Pericardium fibroblast (primary cell): ENCODE results near the gene TCEAL5. TPM values are rescaled to one million over a fixed set of nuclear protein-coding genes. Genes with fewer than 3 reads are reported as not detected.

Experiments used
- total RNA-seq: library from RNA; depleted of rRNA; stranded (reverse); fragments of >200 nt; gene quantifications from 2 replicates; pipeline ENCODE4 v1.2.3, GENCODE V29; 2015

The TCEAL5 gene, protein sequence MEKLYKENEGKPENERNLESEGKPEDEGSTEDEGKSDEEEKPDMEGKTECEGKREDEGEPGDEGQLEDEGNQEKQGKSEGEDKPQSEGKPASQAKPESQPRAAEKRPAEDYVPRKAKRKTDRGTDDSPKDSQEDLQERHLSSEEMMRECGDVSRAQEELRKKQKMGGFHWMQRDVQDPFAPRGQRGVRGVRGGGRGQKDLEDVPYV
- total RNA-seq = not detected in 2 replicates

GRCh38 chrX:103276581-103277002, at the start of gene TCEAL5:
Gene TCEAL5 (minus strand): TSS chrX:103276750. CDS start chrX:103274563, 2,187 bp downstream.

DNA sequence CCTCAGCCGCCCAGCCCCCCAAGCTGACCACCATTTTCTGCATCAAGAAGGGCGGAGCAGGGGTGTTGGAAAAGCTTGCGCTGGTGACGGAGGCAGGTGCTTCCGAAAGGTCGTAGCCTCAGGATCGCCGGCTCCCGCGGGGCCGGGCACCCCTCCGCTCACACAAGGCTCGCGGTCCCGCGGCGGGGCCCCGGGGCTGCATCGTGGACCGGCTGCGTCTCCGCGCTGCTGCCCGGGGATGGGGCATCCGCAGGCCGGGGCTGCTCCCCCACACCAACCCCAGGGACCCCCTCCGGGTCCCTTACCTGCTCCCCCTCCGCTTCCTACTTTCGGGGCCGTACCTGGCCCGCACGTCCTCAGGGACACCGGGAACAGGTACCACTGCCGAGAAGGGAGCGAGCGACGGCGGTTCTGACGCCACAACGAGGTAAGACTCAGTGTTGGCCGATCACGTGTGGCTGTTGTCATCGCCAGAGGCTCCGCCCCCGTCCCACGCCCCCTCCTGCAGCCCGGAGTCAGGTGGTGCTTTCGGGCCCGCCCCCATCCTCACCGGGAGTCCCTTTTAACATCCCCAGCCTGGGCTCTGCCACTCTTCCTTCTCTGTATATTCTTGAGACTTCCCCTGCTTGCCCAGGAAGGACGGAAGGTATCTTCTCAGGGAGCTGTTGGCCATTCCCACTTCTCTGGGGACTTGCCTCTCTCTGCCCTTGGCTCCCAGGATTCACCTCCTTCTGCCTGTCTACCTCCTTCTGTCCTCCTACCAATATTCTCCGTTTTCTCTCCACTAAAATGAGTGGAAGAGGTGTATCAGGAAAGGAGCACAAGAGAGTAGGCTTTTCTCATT, 34.2 kb upstream of the TCEAL5 start, which contains the start of gene BEX2:
Gene BEX2, minus strand, starts transcription at position 436 of the 844 bp plus-strand sequence. CDS start 1,014 bp downstream, outside the sequence.

DNA sequence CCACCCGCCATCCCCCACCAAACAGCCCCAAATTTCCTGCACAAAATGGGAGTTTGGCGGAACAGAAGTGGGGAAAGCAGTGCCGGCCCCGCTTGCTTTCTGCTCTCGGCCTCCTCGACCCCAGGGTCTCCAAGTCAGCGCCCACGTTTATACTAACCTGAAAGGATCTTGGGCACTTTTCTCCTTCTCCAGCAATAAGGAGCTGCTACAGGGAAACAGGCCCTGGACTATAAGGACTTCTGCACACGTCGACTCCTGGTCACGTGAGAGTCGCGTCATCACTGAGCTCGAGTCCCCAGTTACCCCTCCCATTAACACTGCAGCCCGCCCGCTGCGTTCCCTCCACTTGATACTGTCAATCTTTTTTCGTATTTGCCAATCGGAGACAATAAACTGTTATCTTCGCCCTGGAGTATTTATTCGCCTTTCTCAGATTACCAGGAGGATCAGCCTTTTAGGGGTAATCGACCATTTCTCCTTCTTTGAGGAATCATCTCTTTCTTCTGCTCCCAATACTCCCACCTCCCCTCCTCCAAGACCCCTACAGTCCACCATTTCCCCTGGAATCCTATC, 21.5 kb downstream of the TCEAL5 start, which contains the start of gene TCEAL8:
Gene TCEAL8, minus strand, starts transcription at position 235 of the 573 bp plus-strand sequence. CDS start 1,176 bp downstream, outside the sequence.

Other genes starting within 250 kb of the TCEAL5 start
- gene BEX1, start 212.6 kb downstream of the TCEAL5 start, total RNA-seq = 3.2 TPM in 1 of 2 replicates, not detected in the other
- gene NXF3, start 183.6 kb downstream of the TCEAL5 start, total RNA-seq = not detected in 2 replicates
- gene BEX4, start 61.6 kb downstream of the TCEAL5 start, total RNA-seq = 6.4 and 21.0 TPM in 2 replicates
- 96.3 and 111 TPM in 2 replicates for gene TCEAL8, start 21.6 kb downstream of the TCEAL5 start, total RNA-seq
- gene BEX2, start 34.2 kb upstream of the TCEAL5 start, total RNA-seq = 1.5 and 3.2 TPM in 2 replicates
- 10.0 and 28.6 TPM in 2 replicates for gene TCEAL7, start 53.5 kb upstream of the TCEAL5 start, total RNA-seq
- gene TCEAL9, start 79.8 kb upstream of the TCEAL5 start, total RNA-seq = 152 and 188 TPM in 2 replicates
- 267 and 290 TPM in 2 replicates for gene BEX3, start 99.8 kb upstream of the TCEAL5 start, total RNA-seq
- 0.17 and 0.58 TPM in 2 replicates for gene RAB40A, start 242.7 kb upstream of the TCEAL5 start, total RNA-seq